ENCODE measurements around the gene PSMA4.

- no peak for TF ChIP-seq CTCF (IDR thresholded peaks at IDR 0.05)
- no peak for TF ChIP-seq EP300 (IDR thresholded peaks at IDR 0.05)
- TF ChIP-seq POLR2A (IDR thresholded peaks at IDR 0.05) = no peak
Observed at GRCh38 chr15:78524230-78524629, 16.0 kb upstream of the PSMA4 start.

Data from suprapubic skin (tissue), 3 donors.